SK-N-SH treated with all-trans-retinoic acid at 6 μM for 48 hours (cell line): ENCODE measurements around the gene RXYLT1.

Source experiments
- ATAC-seq: fragments of 200-7000 bp; cut with Tn5 transposase; 3 replicates; pipeline ENCODE4 v1.9.1; 2020; ENCODE audit warnings: mild to moderate bottlenecking, moderate library complexity
- ARNTL ChIP-seq: fragments of 450-650 bp; formaldehyde crosslinking; IDR thresholded peaks from 2 replicates; pipeline ENCODE4 v1.5.0; 2020; ENCODE audit warnings: low read depth, mild to moderate bottlenecking, moderate library complexity, borderline replicate concordance
- BACH2 ChIP-seq: fragments of 250-450 bp; sonication (Bioruptor Pico); IDR thresholded peaks from 2 replicates; pipeline ENCODE4 v1.9.0; 2021; ENCODE audit warnings: mild to moderate bottlenecking, borderline replicate concordance
- CREB5 ChIP-seq: fragments of 250-450 bp; sonication (Bioruptor Pico); IDR thresholded peaks from 2 replicates; pipeline ENCODE4 v1.5.1; 2020; ENCODE audit warnings: low read depth, mild to moderate bottlenecking, moderate library complexity
- CSDC2 ChIP-seq: fragments of 250-450 bp; sonication (Bioruptor Pico); IDR thresholded peaks from 2 replicates; pipeline ENCODE4 v1.5.0; 2020; ENCODE audit warnings: mild to moderate bottlenecking, moderate library complexity
- CSRNP3 ChIP-seq: fragments of 250-450 bp; sonication (Bioruptor Pico); IDR thresholded peaks from 2 replicates; pipeline ENCODE4 v1.5.1; 2021; ENCODE audit warnings: mild to moderate bottlenecking, moderate library complexity
- ESRRG ChIP-seq: fragments of 250-450 bp; sonication (Bioruptor Pico); IDR thresholded peaks from 2 replicates; pipeline ENCODE4 v1.6.1; 2021; ENCODE audit warnings: mild to moderate bottlenecking
- ISL1 ChIP-seq: fragments of 250-450 bp; sonication (Bioruptor Pico); IDR thresholded peaks from 2 replicates; pipeline ENCODE4 v2.1.2; 2022; ENCODE audit warnings: mild to moderate bottlenecking, moderate library complexity
- OSR1 ChIP-seq: fragments of 250-450 bp; sonication (Bioruptor Pico); IDR thresholded peaks from 2 replicates; pipeline ENCODE4 v1.8.0; 2022; ENCODE audit warnings: moderate library complexity, mild to moderate bottlenecking, inconsistent platforms
- PPARA ChIP-seq: fragments of 250-450 bp; sonication (Bioruptor Pico); IDR thresholded peaks from 2 replicates; pipeline ENCODE4 v1.5.0; 2020; ENCODE audit warnings: mild to moderate bottlenecking, borderline replicate concordance
- RARB ChIP-seq: fragments of 250-450 bp; sonication (Bioruptor Pico); IDR thresholded peaks from 2 replicates; pipeline ENCODE4 v1.8.0; 2021; ENCODE audit warnings: mild to moderate bottlenecking, moderate library complexity
- SNAI2 ChIP-seq: fragments of 250-450 bp; sonication (Bioruptor Pico); IDR thresholded peaks from 2 replicates; pipeline ENCODE4 v1.5.0; 2020; ENCODE audit warnings: mild to moderate bottlenecking, moderate library complexity
- TCF4 ChIP-seq: fragments of 250-450 bp; sonication (Bioruptor Pico); IDR thresholded peaks from 2 replicates; pipeline ENCODE4 v1.8.0; 2021; ENCODE audit warnings: mild to moderate bottlenecking, moderate library complexity, borderline replicate concordance
- TOX ChIP-seq: fragments of 250-450 bp; sonication (Bioruptor Pico); IDR thresholded peaks from 2 replicates; pipeline ENCODE4 v1.8.0; 2021; ENCODE audit warnings: mild to moderate bottlenecking, moderate library complexity, borderline replicate concordance
- TSHZ2 ChIP-seq: fragments of 250-450 bp; sonication (Bioruptor Pico); IDR thresholded peaks from 2 replicates; pipeline ENCODE4 v1.5.0; 2020; ENCODE audit warnings: mild to moderate bottlenecking, moderate library complexity
- ZC3H10 ChIP-seq: fragments of 250-450 bp; sonication (Bioruptor Pico); IDR thresholded peaks from 2 replicates; pipeline ENCODE4 v1.5.1; 2021; ENCODE audit warnings: mild to moderate bottlenecking, moderate library complexity
- ZFP3 ChIP-seq: fragments of 250-450 bp; sonication (Bioruptor Pico); IDR thresholded peaks from 2 replicates; pipeline ENCODE4 v1.5.0; 2020; ENCODE audit warnings: mild to moderate bottlenecking, moderate library complexity
- ZFP30 ChIP-seq: fragments of 450-650 bp; formaldehyde crosslinking; IDR thresholded peaks from 2 replicates; pipeline ENCODE4 v1.5.0; 2022; ENCODE audit warnings: mild to moderate bottlenecking, moderate library complexity
- ZNF565 ChIP-seq: fragments of 450-650 bp; formaldehyde crosslinking; conservative IDR thresholded peaks from 2 replicates; pipeline ENCODE4 v1.5.0; 2020; ENCODE audit warnings: low read depth, mild to moderate bottlenecking, moderate library complexity
- TF ChIP-seq, protein P1 (sequence below): fragments of 250-450 bp; sonication (Bioruptor Pico); IDR thresholded peaks from 2 replicates; pipeline ENCODE4 v1.8.0; 2020; ENCODE audit warnings: mild to moderate bottlenecking, moderate library complexity, borderline replicate concordance
- TF ChIP-seq, protein P2 (sequence below): fragments of 250-450 bp; sonication (Bioruptor Pico); IDR thresholded peaks from 2 replicates; pipeline ENCODE4 v1.8.0; 2021; ENCODE audit warnings: low read depth, mild to moderate bottlenecking, moderate library complexity, borderline replicate concordance

RXYLT1 gene

GRCh38 chr12:63787306-63787705, 7.6 kb downstream of the RXYLT1 start:
- no peak for ATAC-seq
- TF ChIP-seq ISL1 (CRISPR knock-in tag), result no peak
- TF ChIP-seq BACH2 (CRISPR knock-in tag), result no peak
- no peak for TF ChIP-seq TCF4 (CRISPR knock-in tag)
- no peak for TF ChIP-seq TOX
- no peak for TF ChIP-seq ZFP30 (CRISPR knock-in tag)
- no peak for TF ChIP-seq CSRNP3
- no peak for TF ChIP-seq SNAI2 (CRISPR knock-in tag)
- no peak for TF ChIP-seq PPARA (CRISPR knock-in tag)
- no peak for TF ChIP-seq TSHZ2
- TF ChIP-seq, protein P1, sequence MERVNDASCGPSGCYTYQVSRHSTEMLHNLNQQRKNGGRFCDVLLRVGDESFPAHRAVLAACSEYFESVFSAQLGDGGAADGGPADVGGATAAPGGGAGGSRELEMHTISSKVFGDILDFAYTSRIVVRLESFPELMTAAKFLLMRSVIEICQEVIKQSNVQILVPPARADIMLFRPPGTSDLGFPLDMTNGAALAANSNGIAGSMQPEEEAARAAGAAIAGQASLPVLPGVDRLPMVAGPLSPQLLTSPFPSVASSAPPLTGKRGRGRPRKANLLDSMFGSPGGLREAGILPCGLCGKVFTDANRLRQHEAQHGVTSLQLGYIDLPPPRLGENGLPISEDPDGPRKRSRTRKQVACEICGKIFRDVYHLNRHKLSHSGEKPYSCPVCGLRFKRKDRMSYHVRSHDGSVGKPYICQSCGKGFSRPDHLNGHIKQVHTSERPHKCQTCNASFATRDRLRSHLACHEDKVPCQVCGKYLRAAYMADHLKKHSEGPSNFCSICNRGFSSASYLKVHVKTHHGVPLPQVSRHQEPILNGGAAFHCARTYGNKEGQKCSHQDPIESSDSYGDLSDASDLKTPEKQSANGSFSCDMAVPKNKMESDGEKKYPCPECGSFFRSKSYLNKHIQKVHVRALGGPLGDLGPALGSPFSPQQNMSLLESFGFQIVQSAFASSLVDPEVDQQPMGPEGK, result no peak
- TF ChIP-seq ESRRG (CRISPR knock-in tag), result no peak
- TF ChIP-seq OSR1 (CRISPR knock-in tag), result no peak
- no peak for TF ChIP-seq CSDC2 (CRISPR knock-in tag)
- TF ChIP-seq ZC3H10, result no peak

DNA sequence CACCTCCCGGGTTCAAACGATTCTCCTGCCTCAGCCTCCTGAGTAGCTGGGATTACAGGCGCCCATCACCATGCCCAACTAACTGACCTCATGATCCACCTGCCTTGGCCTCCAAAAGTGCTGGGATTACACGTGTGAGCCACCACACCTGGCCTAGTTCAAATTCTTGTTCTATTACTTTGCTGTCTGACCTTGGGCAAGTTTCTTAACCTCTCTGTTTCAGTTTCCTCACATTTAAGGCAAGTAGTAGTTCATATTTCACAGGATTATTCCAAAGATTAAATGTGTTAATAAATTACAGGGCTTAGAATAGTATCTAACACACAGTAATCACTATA, 10.9 kb downstream of the RXYLT1 start:
- ATAC-seq, result no peak
- TF ChIP-seq ZC3H10 (no peak), BACH2 (CRISPR knock-in tag) (no peak), TCF4 (CRISPR knock-in tag) (no peak), CSDC2 (CRISPR knock-in tag) (no peak), ZFP30 (CRISPR knock-in tag) (no peak), RARB (CRISPR knock-in tag) (no peak), SNAI2 (CRISPR knock-in tag) (no peak), TSHZ2 (no peak), ZFP3 (no peak), PPARA (CRISPR knock-in tag) (no peak), ISL1 (CRISPR knock-in tag) (no peak), CREB5 (no peak), CSRNP3 (no peak), ESRRG (CRISPR knock-in tag) (no peak), ZNF565 (CRISPR knock-in tag) (no peak), ARNTL (CRISPR knock-in tag) (no peak), TOX (no peak), OSR1 (CRISPR knock-in tag) (no peak)
- TF ChIP-seq, protein P2, sequence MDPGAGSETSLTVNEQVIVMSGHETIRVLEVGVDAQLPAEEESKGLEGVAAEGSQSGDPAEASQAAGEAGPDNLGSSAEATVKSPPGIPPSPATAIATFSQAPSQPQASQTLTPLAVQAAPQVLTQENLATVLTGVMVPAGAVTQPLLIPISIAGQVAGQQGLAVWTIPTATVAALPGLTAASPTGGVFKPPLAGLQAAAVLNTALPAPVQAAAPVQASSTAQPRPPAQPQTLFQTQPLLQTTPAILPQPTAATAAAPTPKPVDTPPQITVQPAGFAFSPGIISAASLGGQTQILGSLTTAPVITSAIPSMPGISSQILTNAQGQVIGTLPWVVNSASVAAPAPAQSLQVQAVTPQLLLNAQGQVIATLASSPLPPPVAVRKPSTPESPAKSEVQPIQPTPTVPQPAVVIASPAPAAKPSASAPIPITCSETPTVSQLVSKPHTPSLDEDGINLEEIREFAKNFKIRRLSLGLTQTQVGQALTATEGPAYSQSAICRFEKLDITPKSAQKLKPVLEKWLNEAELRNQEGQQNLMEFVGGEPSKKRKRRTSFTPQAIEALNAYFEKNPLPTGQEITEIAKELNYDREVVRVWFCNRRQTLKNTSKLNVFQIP (CRISPR knock-in tag), result no peak
- TF ChIP-seq, protein P1, result no peak
